Central memory CD8-positive, alpha-beta T cell (primary cell): Measurements from ENCODE around the gene CERS4.
A peak's percentile ranks its signal among the peaks of the same experiment; 100 is the strongest.

Experiments used
- ATAC-seq: fragments of 150-1000 bp; cut with Tn5 transposase; replicated peaks from 2 replicates; pipeline ENCODE4 v1.10.0; 2022; ENCODE audit warnings: mild to moderate bottlenecking, moderate FRiP score, moderate number of reproducible peaks; ENCODE audit not compliant: poor library complexity, severe bottlenecking; ENCODE audit errors: extremely low read depth
- DNase-seq, 2 donors: peaks; one replicate each; pipeline ENCODE4 v3.0.0; 2021; ENCODE audit warnings: low spot score in 2 of 2
- H3K27ac Mint-ChIP-seq: one replicate; pipeline ENCODE4 v1.8.0; 2022; ENCODE audit warnings: low read depth, mild to moderate bottlenecking, moderate library complexity, mixed read lengths
- H3K27me3 Mint-ChIP-seq: one replicate; pipeline ENCODE4 v1.8.0; 2022; ENCODE audit warnings: mixed read lengths
- H3K36me3 Mint-ChIP-seq: one replicate; pipeline ENCODE4 v1.8.0; 2022; ENCODE audit warnings: mild to moderate bottlenecking, moderate library complexity, mixed read lengths; ENCODE audit not compliant: insufficient read depth
- H3K4me1 Mint-ChIP-seq: one replicate; pipeline ENCODE4 v1.8.0; 2022; ENCODE audit warnings: mixed read lengths
- H3K4me3 Mint-ChIP-seq: one replicate; pipeline ENCODE4 v1.8.0; 2022; ENCODE audit warnings: mild to moderate bottlenecking, moderate library complexity, mixed read lengths
- H3K9me3 Mint-ChIP-seq: one replicate; pipeline ENCODE4 v1.8.0; 2022; ENCODE audit warnings: mixed read lengths

Gene CERS4

GRCh38 chr19:8208922-8209461, at the start of gene CERS4:
Gene CERS4, plus strand, starts transcription at chr19:8209370. Its CDS starts 41,707 bp downstream, at chr19:8251077.
- peaks cover 28% of the 10 kb centered on the region for H3K4me1 Mint-ChIP-seq
- H3K27me3 Mint-ChIP-seq = no peaks in the 10 kb centered on the region
- peak; percentile 31 to 51 for DNase-seq
- ATAC-seq = peak; percentile 73
- no peaks in the 10 kb centered on the region for H3K9me3 Mint-ChIP-seq
- peak within 1 kb of the TSS; percentile 92 for H3K27ac Mint-ChIP-seq
- peaks cover 14% of the 10 kb centered on the region for H3K36me3 Mint-ChIP-seq
- H3K4me3 Mint-ChIP-seq = peak within 1 kb of the TSS; percentile 87

- Mint-ChIP-seq H3K27ac (no peak overlapping the region), H3K9me3 (no peaks in the 10 kb centered on the region), H3K4me3 (no peak overlapping the region), H3K36me3 (no peaks in the 10 kb centered on the region), H3K27me3 (peaks cover 23% of the 10 kb centered on the region), H3K4me1 (peaks cover 6% of the 10 kb centered on the region)
- DNase-seq = no peak
- no peak for ATAC-seq
Measured at GRCh38 chr19:8161135-8161646, 48.0 kb upstream of the CERS4 start.

- H3K36me3 Mint-ChIP-seq = no peaks in the 10 kb centered on the region
- ATAC-seq = no peak
- DNase-seq = no peak
- peaks cover under 1% of the 10 kb centered on the region for H3K27me3 Mint-ChIP-seq
- H3K9me3 Mint-ChIP-seq = no peaks in the 10 kb centered on the region
- H3K4me1 Mint-ChIP-seq = no peaks in the 10 kb centered on the region
- H3K27ac Mint-ChIP-seq = no peak overlapping the region
- H3K4me3 Mint-ChIP-seq = no peak overlapping the region
Measured at GRCh38 chr19:8163759-8164158, 45.4 kb upstream of the CERS4 start.

- no peak overlapping the region for H3K27ac Mint-ChIP-seq
- H3K27me3 Mint-ChIP-seq = no peaks in the 10 kb centered on the region
- H3K9me3 Mint-ChIP-seq = no peaks in the 10 kb centered on the region
Measured at GRCh38 chr19:8167985-8168384, 41.2 kb upstream of the CERS4 start.

GRCh38 chr19:8168537-8168936, 40.6 kb upstream of the CERS4 start:
- DNase-seq (no peak), ATAC-seq (no peak)
- Mint-ChIP-seq H3K27ac (no peak overlapping the region), H3K27me3 (no peaks in the 10 kb centered on the region), H3K4me1 (no peaks in the 10 kb centered on the region), H3K4me3 (no peak overlapping the region), H3K9me3 (no peaks in the 10 kb centered on the region), H3K36me3 (no peaks in the 10 kb centered on the region)

More at GRCh38 chr19:8167985-8168384, 41.2 kb upstream of the CERS4 start:
- no peak overlapping the region for H3K4me3 Mint-ChIP-seq
- no peaks in the 10 kb centered on the region for H3K36me3 Mint-ChIP-seq
- no peak for ATAC-seq
- no peaks in the 10 kb centered on the region for H3K4me1 Mint-ChIP-seq
- no peak for DNase-seq

- Mint-ChIP-seq H3K4me1 (no peaks in the 10 kb centered on the region), H3K27ac (no peak overlapping the region), H3K27me3 (no peaks in the 10 kb centered on the region), H3K4me3 (no peak overlapping the region), H3K36me3 (no peaks in the 10 kb centered on the region), H3K9me3 (no peaks in the 10 kb centered on the region)
- no peak for DNase-seq
- no peak for ATAC-seq
Measured at GRCh38 chr19:8174706-8175105, 34.5 kb upstream of the CERS4 start.

GRCh38 chr19:8180018-8180417, 29.2 kb upstream of the CERS4 start:
- H3K27me3 Mint-ChIP-seq = no peaks in the 10 kb centered on the region
- H3K4me1 Mint-ChIP-seq = no peaks in the 10 kb centered on the region
- ATAC-seq (no peak), DNase-seq (no peak)
- H3K4me3 Mint-ChIP-seq = no peak overlapping the region
- no peaks in the 10 kb centered on the region for H3K36me3 Mint-ChIP-seq
- H3K9me3 Mint-ChIP-seq = no peaks in the 10 kb centered on the region
- no peak overlapping the region for H3K27ac Mint-ChIP-seq

GRCh38 chr19:8184274-8184673, 24.9 kb upstream of the CERS4 start:
- Mint-ChIP-seq H3K9me3 (no peaks in the 10 kb centered on the region), H3K4me1 (peaks cover 9% of the 10 kb centered on the region), H3K36me3 (peaks cover 2% of the 10 kb centered on the region), H3K27me3 (no peaks in the 10 kb centered on the region), H3K4me3 (no peak overlapping the region), H3K27ac (no peak overlapping the region)
- ATAC-seq (no peak), DNase-seq (no peak)

GRCh38 chr19:8185343-8186068, 23.7 kb upstream of the CERS4 start:
- Mint-ChIP-seq H3K9me3 (no peaks in the 10 kb centered on the region), H3K4me3 (no peak overlapping the region), H3K36me3 (peaks cover 2% of the 10 kb centered on the region), H3K27ac (no peak overlapping the region), H3K4me1 (peaks cover 9% of the 10 kb centered on the region), H3K27me3 (no peaks in the 10 kb centered on the region)
- DNase-seq = no peak
- no peak for ATAC-seq

GRCh38 chr19:8192221-8192820, 16.8 kb upstream of the CERS4 start:
- Mint-ChIP-seq H3K9me3 (no peaks in the 10 kb centered on the region), H3K36me3 (peaks cover 7% of the 10 kb centered on the region), H3K27ac (peak overlapping the region; percentile 98), H3K27me3 (no peaks in the 10 kb centered on the region), H3K4me3 (no peak overlapping the region), H3K4me1 (peaks cover 55% of the 10 kb centered on the region)
- ATAC-seq = no peak
- DNase-seq = no peak

- no peaks in the 10 kb centered on the region for H3K27me3 Mint-ChIP-seq
- H3K36me3 Mint-ChIP-seq = peaks cover 5% of the 10 kb centered on the region
- H3K27ac Mint-ChIP-seq = peak overlapping the region; percentile 98
- peak; percentile 84 for ATAC-seq
- peak overlapping the region; percentile 84 for H3K4me3 Mint-ChIP-seq
- DNase-seq = peak; percentile 32 to 68
- H3K9me3 Mint-ChIP-seq = no peaks in the 10 kb centered on the region
- peaks cover 51% of the 10 kb centered on the region for H3K4me1 Mint-ChIP-seq
Measured at GRCh38 chr19:8194528-8195267, 14.5 kb upstream of the CERS4 start.

- no peaks in the 10 kb centered on the region for H3K27me3 Mint-ChIP-seq
- DNase-seq = no peak
- peak overlapping the region; percentile 88 for H3K27ac Mint-ChIP-seq
- ATAC-seq = no peak
- no peaks in the 10 kb centered on the region for H3K9me3 Mint-ChIP-seq
- peaks cover 5% of the 10 kb centered on the region for H3K36me3 Mint-ChIP-seq
- H3K4me1 Mint-ChIP-seq = peaks cover 51% of the 10 kb centered on the region
- peak overlapping the region; percentile 33 for H3K4me3 Mint-ChIP-seq
Measured at GRCh38 chr19:8196271-8196927, 12.8 kb upstream of the CERS4 start.
